ENCODE results near the gene FAM131C. TPM values are rescaled to one million over a fixed set of nuclear protein-coding genes. Genes with fewer than 3 reads are reported as not detected.

The FAM131C gene
- total RNA-seq, 4 donors from 2014 or later: 0.28 to 0.85 TPM; not detected in 2

DNA sequence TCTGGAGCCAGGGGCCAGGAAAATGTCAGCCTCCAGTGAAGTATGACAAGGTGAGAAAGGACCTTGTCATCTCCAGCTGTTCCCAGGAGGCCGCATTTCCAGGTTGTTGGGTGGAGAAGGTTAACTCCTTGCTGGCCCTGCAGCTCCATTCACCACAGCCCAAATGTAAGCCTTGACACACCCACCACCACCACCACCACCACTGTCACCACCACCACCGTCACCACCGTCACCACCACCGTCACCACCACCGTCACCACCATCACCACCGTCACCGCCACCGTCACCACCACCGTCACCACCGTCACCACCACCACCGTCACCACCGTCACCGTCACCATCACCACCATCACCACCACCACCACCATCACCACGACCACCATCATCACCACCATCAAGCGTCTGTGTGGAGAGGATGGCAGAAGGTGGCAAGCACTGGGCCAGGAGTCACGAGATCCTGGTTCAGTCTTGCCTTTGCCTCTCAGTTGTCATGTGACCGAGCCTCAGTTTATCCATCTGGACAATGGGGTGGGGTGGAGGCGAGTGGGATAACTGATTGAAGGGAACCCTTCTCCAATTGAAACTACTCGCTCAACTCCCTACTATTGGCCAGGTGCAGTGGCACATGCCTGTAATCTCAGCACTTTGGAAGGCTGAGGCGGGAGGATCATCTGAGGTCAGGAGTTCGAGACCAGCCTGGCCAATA is 21.2 kb upstream of the FAM131C start:
- TF ChIP-seq, protein P1, sequence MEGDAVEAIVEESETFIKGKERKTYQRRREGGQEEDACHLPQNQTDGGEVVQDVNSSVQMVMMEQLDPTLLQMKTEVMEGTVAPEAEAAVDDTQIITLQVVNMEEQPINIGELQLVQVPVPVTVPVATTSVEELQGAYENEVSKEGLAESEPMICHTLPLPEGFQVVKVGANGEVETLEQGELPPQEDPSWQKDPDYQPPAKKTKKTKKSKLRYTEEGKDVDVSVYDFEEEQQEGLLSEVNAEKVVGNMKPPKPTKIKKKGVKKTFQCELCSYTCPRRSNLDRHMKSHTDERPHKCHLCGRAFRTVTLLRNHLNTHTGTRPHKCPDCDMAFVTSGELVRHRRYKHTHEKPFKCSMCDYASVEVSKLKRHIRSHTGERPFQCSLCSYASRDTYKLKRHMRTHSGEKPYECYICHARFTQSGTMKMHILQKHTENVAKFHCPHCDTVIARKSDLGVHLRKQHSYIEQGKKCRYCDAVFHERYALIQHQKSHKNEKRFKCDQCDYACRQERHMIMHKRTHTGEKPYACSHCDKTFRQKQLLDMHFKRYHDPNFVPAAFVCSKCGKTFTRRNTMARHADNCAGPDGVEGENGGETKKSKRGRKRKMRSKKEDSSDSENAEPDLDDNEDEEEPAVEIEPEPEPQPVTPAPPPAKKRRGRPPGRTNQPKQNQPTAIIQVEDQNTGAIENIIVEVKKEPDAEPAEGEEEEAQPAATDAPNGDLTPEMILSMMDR (IDR thresholded peaks at IDR 0.05): no peak
- Histone ChIP-seq H3K4me1 (no peaks in the 10 kb centered on the region), H3K9me3 (no peaks in the 10 kb centered on the region), H3K36me3 (no peaks in the 10 kb centered on the region), H3K27me3 (no peaks in the 10 kb centered on the region), H3K27ac (no peak overlapping the region), H3K4me3 (no peak overlapping the region)
- intact Hi-C loops (cut with DNase I; ENCODE audit: low total_unique reads): no loop called here
- DNase-seq: no peak

DNA sequence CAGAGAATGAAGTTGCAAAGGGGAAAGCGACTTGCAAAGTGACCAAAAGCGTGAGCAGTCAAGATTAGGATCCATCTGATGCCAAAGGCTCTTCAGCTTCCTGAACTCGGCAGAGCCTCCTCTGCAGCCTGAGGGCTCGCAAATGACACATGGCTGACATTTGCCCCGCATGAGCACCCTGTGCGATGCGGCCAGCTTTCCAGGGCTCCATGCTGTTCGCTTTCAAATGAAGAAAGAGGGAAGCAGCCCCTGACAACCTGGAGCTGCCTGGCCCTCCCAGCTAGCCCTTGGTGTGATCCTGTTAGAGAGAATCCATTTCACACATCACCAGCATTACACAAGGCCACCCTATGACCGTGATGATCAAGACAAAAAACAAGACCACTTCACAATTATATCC is 20.2 kb upstream of the FAM131C start:
- H3K4me3 ChIP-seq: no peak overlapping the region
- H3K27me3 ChIP-seq: no peaks in the 10 kb centered on the region
- H3K4me1 ChIP-seq: no peaks in the 10 kb centered on the region
- H3K36me3 ChIP-seq: no peaks in the 10 kb centered on the region
- TF ChIP-seq, protein P1 (IDR thresholded peaks at IDR 0.05): no peak
- TF ChIP-seq POLR2A (IDR thresholded peaks at IDR 0.05): no peak
- no peaks in the 10 kb centered on the region for H3K9me3 ChIP-seq
- intact Hi-C loops (cut with DNase I; ENCODE audit: low total_unique reads): no loop called here
- H3K27ac ChIP-seq: no peak overlapping the region
- no peak for DNase-seq

DNA sequence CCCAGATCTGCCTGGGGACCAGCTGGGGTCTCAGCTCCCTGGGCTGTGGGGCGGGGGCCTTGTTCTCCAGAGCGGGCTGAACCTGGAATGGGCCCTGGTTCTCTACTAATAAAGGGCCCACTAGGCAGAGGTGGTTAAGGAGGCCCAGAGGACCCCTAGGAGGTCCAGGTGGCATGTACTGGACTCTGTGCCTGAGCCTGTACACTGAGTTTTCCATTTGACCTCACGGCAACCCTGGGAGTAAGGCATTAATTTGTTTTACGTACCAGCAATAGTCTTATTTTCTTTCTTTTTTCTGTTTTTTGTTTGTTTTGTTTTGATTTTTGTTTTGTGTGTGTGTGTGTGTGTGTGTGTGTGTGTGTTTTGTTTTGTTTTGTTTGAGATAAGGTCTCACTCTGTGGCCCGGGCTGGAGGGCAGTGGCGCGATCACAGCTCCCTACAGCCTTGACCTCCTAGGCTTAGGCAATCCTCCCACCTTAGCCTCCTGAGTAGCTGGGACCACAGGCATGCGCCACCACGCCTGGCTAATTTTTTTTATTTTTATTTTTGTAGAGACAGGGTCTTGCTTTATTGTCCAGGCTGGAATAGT is 19.6 kb upstream of the FAM131C start:
- no peak for DNase-seq
- no peaks in the 10 kb centered on the region for H3K36me3 ChIP-seq

DNA sequence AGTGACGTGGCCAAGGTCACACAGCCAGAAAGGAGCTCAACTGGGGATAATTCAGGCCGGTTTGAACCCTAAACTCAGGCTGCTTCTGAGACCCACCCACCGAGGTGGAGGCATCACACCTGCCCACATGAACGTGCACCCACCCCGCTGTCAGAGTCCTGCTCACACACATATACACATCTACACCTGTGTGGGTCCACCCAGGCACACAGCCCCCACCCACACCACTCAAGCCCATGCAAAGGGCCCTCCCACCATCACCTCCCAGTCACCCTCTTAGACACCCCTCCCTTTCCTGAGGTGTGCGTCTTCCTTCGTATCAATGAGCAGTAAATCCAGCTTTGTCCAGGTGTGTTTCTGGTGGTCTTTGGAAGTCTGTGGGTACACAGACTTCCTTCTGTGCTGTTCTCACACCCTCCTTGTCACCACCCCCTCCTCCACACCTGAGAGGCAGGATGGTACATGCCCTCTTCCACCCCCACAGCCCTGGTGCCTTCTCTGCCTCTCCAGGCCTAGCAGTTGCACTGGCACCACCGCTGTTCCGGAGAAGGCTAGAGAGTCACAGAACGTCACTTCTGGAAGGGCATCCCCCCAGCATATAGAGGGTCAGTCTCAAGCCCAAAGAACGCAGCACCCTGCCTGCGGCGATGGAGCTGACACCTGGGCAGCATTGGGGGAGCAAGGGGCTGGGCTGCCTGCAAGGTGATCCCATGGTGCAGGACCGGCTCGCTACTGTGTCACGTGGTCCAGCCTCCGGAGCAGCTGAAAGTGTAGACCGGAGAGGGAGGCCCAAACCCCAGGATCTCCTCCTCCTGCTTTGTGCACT is 18.9 kb upstream of the FAM131C start:
- no peak overlapping the region for H3K4me3 ChIP-seq
- no peaks in the 10 kb centered on the region for H3K27me3 ChIP-seq
- no peak for TF ChIP-seq POLR2A (IDR thresholded peaks at IDR 0.05)
- TF ChIP-seq, protein P1 (IDR thresholded peaks at IDR 0.05): no peak
- no peak overlapping the region for H3K27ac ChIP-seq
- H3K36me3 ChIP-seq: no peaks in the 10 kb centered on the region
- intact Hi-C loops (cut with DNase I; ENCODE audit: low total_unique reads): no loop called here
- DNase-seq: no peak
- H3K4me1 ChIP-seq: no peaks in the 10 kb centered on the region
- no peaks in the 10 kb centered on the region for H3K9me3 ChIP-seq

More for the DNA sequence above, 19.6 kb upstream of the FAM131C start:
- Histone ChIP-seq H3K4me3 (no peak overlapping the region), H3K27me3 (no peaks in the 10 kb centered on the region), H3K4me1 (no peaks in the 10 kb centered on the region), H3K9me3 (no peaks in the 10 kb centered on the region), H3K27ac (no peak overlapping the region)
- TF ChIP-seq, protein P1 (IDR thresholded peaks at IDR 0.05): no peak
- TF ChIP-seq POLR2A (IDR thresholded peaks at IDR 0.05): no peak
- intact Hi-C loops (cut with DNase I; ENCODE audit: low total_unique reads): no loop called here

DNA sequence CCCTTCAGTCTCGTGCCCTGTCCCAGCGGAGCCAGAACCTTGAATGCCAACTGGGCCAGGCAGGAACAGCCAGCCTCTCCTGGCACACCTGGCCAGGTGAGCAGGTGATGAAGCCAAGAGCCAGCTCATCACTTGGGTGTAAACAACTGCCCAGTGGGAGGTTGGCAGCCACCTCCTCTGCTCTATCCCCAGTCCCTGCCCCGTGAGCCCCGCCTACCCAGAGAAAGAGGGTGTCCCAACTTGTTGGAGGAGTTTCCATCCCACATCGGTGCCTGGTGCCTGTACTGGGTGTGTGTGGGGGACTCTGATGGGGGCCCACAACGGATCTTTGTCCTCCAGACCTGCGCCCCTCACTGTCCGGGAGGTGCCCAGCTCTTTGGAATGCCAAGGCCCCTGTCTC is 17.8 kb upstream of the FAM131C start:
- TF ChIP-seq, protein P1 (IDR thresholded peaks at IDR 0.05): no peak
- TF ChIP-seq POLR2A (IDR thresholded peaks at IDR 0.05): no peak
- H3K36me3 ChIP-seq: no peaks in the 10 kb centered on the region
- H3K27ac ChIP-seq: no peak overlapping the region
- DNase-seq: no peak
- intact Hi-C loops (cut with DNase I; ENCODE audit: low total_unique reads): no loop called here
- H3K27me3 ChIP-seq: no peaks in the 10 kb centered on the region
- H3K9me3 ChIP-seq: no peaks in the 10 kb centered on the region
- H3K4me3 ChIP-seq: no peak overlapping the region
- H3K4me1 ChIP-seq: no peaks in the 10 kb centered on the region
